ENCODE data around the gene MEI1.

MEI1 gene

GRCh38 chr22:41810022-41810421 is 110.7 kb downstream of the MEI1 start:
- Histone ChIP-seq H3K27ac (ENCODE audit: low read depth, low read length) (no peak overlapping the region), H3K9me3 (ENCODE audit: control insufficient read depth, insufficient read depth, low read length) (no peaks in the 10 kb centered on the region), H3K4me3 (ENCODE audit: low read depth, low read length) (no peak overlapping the region), H3K9ac (ENCODE audit: low read depth, low read length) (no peak overlapping the region), H3K4me1 (ENCODE audit: control insufficient read depth, insufficient read depth, low read length) (no peaks in the 10 kb centered on the region), H3K36me3 (ENCODE audit: control insufficient read depth, insufficient read depth, low read length) (peaks cover 46% of the 10 kb centered on the region), H3K27me3 (ENCODE audit: control insufficient read depth, insufficient read depth, low read length) (no peaks in the 10 kb centered on the region)

- H3K9me3 ChIP-seq (ENCODE audit: control insufficient read depth, insufficient read depth, low read length) = no peaks in the 10 kb centered on the region
- no peak overlapping the region for H3K4me3 ChIP-seq (ENCODE audit: low read depth, low read length)
- peaks cover 59% of the 10 kb centered on the region for H3K36me3 ChIP-seq (ENCODE audit: control insufficient read depth, insufficient read depth, low read length)
- no peak overlapping the region for H3K9ac ChIP-seq (ENCODE audit: low read depth, low read length)
- no peak overlapping the region for H3K27ac ChIP-seq (ENCODE audit: low read depth, low read length)
- H3K4me1 ChIP-seq (ENCODE audit: control insufficient read depth, insufficient read depth, low read length) = no peaks in the 10 kb centered on the region
- H3K27me3 ChIP-seq (ENCODE audit: control insufficient read depth, insufficient read depth, low read length) = no peaks in the 10 kb centered on the region
Measured at GRCh38 chr22:41812805-41813545, 113.7 kb downstream of the MEI1 start.

DNA sequence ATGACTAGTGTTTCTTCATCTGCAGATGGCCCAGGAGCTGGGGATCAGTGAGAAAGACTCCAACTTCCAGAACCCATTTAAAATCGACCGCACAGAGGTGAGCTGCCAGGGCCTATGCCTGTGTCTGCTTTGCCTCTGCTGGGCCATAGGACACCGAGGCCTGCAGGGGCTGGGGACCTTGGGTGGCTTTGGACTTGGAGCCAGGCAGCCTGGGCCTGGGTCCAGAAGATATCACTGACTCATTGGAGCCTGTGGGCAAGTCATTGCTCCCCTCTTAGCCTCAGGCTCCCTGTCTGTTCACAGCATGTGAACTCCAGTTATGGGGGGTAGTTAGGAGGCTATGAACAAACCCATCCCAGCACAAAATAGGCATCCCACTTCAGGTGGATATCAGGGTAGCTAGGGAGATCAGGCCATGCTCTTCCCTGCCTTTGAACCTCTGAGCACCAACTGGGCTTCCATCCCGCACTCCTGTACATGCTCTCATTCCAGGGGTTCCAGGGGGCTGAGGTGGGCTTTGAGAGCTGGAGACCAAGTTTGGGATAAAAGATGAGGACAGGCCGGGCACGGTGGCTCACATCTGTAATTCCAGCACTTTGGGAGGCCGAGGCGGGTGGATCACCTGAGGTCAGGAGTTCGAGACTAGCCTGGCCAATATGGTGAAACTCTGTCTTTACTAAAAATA is 114.6 kb downstream of the MEI1 start:
- no peaks in the 10 kb centered on the region for H3K27me3 ChIP-seq (ENCODE audit: control insufficient read depth, insufficient read depth, low read length)
- H3K4me3 ChIP-seq (ENCODE audit: low read depth, low read length) = no peak overlapping the region
- no peaks in the 10 kb centered on the region for H3K9me3 ChIP-seq (ENCODE audit: control insufficient read depth, insufficient read depth, low read length)
- no peak overlapping the region for H3K27ac ChIP-seq (ENCODE audit: low read depth, low read length)
- H3K4me1 ChIP-seq (ENCODE audit: control insufficient read depth, insufficient read depth, low read length) = no peaks in the 10 kb centered on the region
- H3K9ac ChIP-seq (ENCODE audit: low read depth, low read length) = no peak overlapping the region
- H3K36me3 ChIP-seq (ENCODE audit: control insufficient read depth, insufficient read depth, low read length) = peaks cover 63% of the 10 kb centered on the region

GRCh38 chr22:41815716-41816115 is 116.4 kb downstream of the MEI1 start:
- no peaks in the 10 kb centered on the region for H3K9me3 ChIP-seq (ENCODE audit: control insufficient read depth, insufficient read depth, low read length)
- no peaks in the 10 kb centered on the region for H3K4me1 ChIP-seq (ENCODE audit: control insufficient read depth, insufficient read depth, low read length)
- H3K36me3 ChIP-seq (ENCODE audit: control insufficient read depth, insufficient read depth, low read length) = peaks cover 50% of the 10 kb centered on the region
- H3K27me3 ChIP-seq (ENCODE audit: control insufficient read depth, insufficient read depth, low read length) = no peaks in the 10 kb centered on the region
- H3K4me3 ChIP-seq (ENCODE audit: low read depth, low read length) = no peak overlapping the region
- no peak overlapping the region for H3K27ac ChIP-seq (ENCODE audit: low read depth, low read length)
- no peak overlapping the region for H3K9ac ChIP-seq (ENCODE audit: low read depth, low read length)

- Histone ChIP-seq H3K36me3 (ENCODE audit: control insufficient read depth, insufficient read depth, low read length) (peaks cover 45% of the 10 kb centered on the region), H3K9me3 (ENCODE audit: control insufficient read depth, insufficient read depth, low read length) (no peaks in the 10 kb centered on the region), H3K9ac (ENCODE audit: low read depth, low read length) (no peak overlapping the region), H3K27ac (ENCODE audit: low read depth, low read length) (no peak overlapping the region), H3K4me1 (ENCODE audit: control insufficient read depth, insufficient read depth, low read length) (no peaks in the 10 kb centered on the region), H3K27me3 (ENCODE audit: control insufficient read depth, insufficient read depth, low read length) (no peaks in the 10 kb centered on the region), H3K4me3 (ENCODE audit: low read depth, low read length) (no peak overlapping the region)
Measured at GRCh38 chr22:41816241-41816640, 116.9 kb downstream of the MEI1 start.

DNA sequence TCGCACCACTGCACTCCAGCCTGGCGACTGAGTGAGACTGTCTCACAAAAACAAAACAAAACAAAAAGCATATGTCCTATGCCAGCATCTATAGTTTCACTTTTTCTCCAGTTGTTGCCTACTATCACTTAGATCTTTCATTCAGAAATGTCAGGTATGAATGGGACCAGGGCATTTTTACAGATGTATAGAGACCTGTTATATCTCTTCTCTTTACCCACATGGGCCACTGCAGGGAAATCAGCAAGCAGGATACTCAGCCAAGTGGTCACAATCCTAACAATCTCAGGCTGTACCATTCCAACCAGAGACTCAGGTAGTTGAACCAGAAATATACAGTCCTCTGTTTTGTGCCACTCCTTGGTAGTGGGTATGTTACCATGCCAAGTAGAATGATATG is 117.6 kb downstream of the MEI1 start:
- Histone ChIP-seq H3K4me1 (ENCODE audit: control insufficient read depth, insufficient read depth, low read length) (no peaks in the 10 kb centered on the region), H3K27ac (ENCODE audit: low read depth, low read length) (no peak overlapping the region), H3K9ac (ENCODE audit: low read depth, low read length) (no peak overlapping the region), H3K27me3 (ENCODE audit: control insufficient read depth, insufficient read depth, low read length) (no peaks in the 10 kb centered on the region), H3K36me3 (ENCODE audit: control insufficient read depth, insufficient read depth, low read length) (peaks cover 41% of the 10 kb centered on the region), H3K9me3 (ENCODE audit: control insufficient read depth, insufficient read depth, low read length) (no peaks in the 10 kb centered on the region), H3K4me3 (ENCODE audit: low read depth, low read length) (no peak overlapping the region)

DNA sequence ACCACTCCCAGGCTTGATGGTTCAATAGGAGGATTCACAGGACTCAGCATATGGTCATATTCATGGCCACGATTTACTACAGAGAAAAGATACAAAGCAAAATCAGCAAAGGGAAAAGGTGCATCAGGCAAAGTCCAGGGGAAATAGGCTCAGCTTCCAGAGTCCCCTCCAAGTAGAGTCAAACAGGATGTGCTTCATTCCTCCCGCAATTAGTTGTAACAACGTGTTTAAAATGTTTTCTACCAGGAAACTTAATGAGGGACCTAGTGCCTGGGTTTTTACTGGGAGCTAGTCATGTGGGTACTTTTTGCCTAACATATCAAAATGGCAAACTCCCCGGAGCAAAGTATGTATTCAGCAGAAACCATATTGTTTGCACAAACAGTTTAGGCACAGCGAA is 118.7 kb downstream of the MEI1 start:
- Histone ChIP-seq H3K9me3 (ENCODE audit: control insufficient read depth, insufficient read depth, low read length) (no peaks in the 10 kb centered on the region), H3K27ac (ENCODE audit: low read depth, low read length) (no peak overlapping the region), H3K4me3 (ENCODE audit: low read depth, low read length) (no peak overlapping the region), H3K27me3 (ENCODE audit: control insufficient read depth, insufficient read depth, low read length) (no peaks in the 10 kb centered on the region), H3K36me3 (ENCODE audit: control insufficient read depth, insufficient read depth, low read length) (peaks cover 36% of the 10 kb centered on the region), H3K9ac (ENCODE audit: low read depth, low read length) (no peak overlapping the region), H3K4me1 (ENCODE audit: control insufficient read depth, insufficient read depth, low read length) (no peaks in the 10 kb centered on the region)

- peaks cover 1% of the 10 kb centered on the region; the same call in 1 of the 2 replicates for H3K4me1 ChIP-seq (ENCODE audit: control insufficient read depth, insufficient read depth, low read length)
- no peak overlapping the region for H3K9ac ChIP-seq (ENCODE audit: low read depth, low read length)
- no peak overlapping the region for H3K27ac ChIP-seq (ENCODE audit: low read depth, low read length)
- H3K4me3 ChIP-seq (ENCODE audit: low read depth, low read length) = no peak overlapping the region
- H3K36me3 ChIP-seq (ENCODE audit: control insufficient read depth, insufficient read depth, low read length) = peaks cover 30% of the 10 kb centered on the region
- H3K27me3 ChIP-seq (ENCODE audit: control insufficient read depth, insufficient read depth, low read length) = no peaks in the 10 kb centered on the region
- H3K9me3 ChIP-seq (ENCODE audit: control insufficient read depth, insufficient read depth, low read length) = no peaks in the 10 kb centered on the region
Measured at GRCh38 chr22:41818596-41818995, 119.3 kb downstream of the MEI1 start.

DNA sequence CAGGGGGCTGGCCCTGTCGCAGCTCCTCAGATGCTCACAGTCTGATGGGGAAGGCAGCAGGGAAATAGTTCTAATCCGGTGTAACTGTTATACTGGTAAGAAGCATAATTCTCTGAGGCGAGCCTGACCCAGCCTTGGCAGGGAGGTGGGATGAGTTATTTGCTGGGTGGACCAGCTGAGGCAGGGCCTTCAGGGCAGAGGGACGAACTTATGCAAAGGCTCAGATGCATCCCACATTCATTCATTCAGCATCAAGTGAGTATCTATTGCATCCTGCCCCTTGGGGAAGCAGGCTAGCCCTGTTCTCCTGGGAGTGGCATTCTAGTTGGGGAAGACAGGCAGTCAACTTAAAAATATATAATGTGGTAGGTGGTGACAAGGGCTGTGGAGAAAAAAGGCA is 120.0 kb downstream of the MEI1 start:
- Histone ChIP-seq H3K4me1 (ENCODE audit: control insufficient read depth, insufficient read depth, low read length) (peaks cover 8% of the 10 kb centered on the region), H3K36me3 (ENCODE audit: control insufficient read depth, insufficient read depth, low read length) (peaks cover 25% of the 10 kb centered on the region; the same call in 1 of the 2 replicates), H3K27me3 (ENCODE audit: control insufficient read depth, insufficient read depth, low read length) (no peaks in the 10 kb centered on the region), H3K9me3 (ENCODE audit: control insufficient read depth, insufficient read depth, low read length) (no peaks in the 10 kb centered on the region), H3K27ac (ENCODE audit: low read depth, low read length) (no peak overlapping the region), H3K9ac (ENCODE audit: low read depth, low read length) (no peak overlapping the region), H3K4me3 (ENCODE audit: low read depth, low read length) (no peak overlapping the region)

GRCh38 chr22:41820447-41820846 is 121.1 kb downstream of the MEI1 start:
- H3K9ac ChIP-seq (ENCODE audit: low read depth, low read length) = no peak overlapping the region
- H3K36me3 ChIP-seq (ENCODE audit: control insufficient read depth, insufficient read depth, low read length) = peaks cover 19% of the 10 kb centered on the region; the same call in 1 of the 2 replicates
- H3K4me1 ChIP-seq (ENCODE audit: control insufficient read depth, insufficient read depth, low read length) = peaks cover 9% of the 10 kb centered on the region
- no peak overlapping the region for H3K27ac ChIP-seq (ENCODE audit: low read depth, low read length)
- no peaks in the 10 kb centered on the region for H3K9me3 ChIP-seq (ENCODE audit: control insufficient read depth, insufficient read depth, low read length)
- no peak overlapping the region for H3K4me3 ChIP-seq (ENCODE audit: low read depth, low read length)
- no peaks in the 10 kb centered on the region for H3K27me3 ChIP-seq (ENCODE audit: control insufficient read depth, insufficient read depth, low read length)

All from HUES48 (cell line).